ENCODE results near the gene LENG8. TPM values are rescaled to one million over a fixed set of nuclear protein-coding genes. Genes with fewer than 3 reads are reported as not detected.
"Not testable (repeated sequence)": the region's sequence is repeated elsewhere in the genome, so short reads cannot be mapped to it uniquely, and the experiment has no call there.

LENG8 gene
- total RNA-seq, 6 donors from 2014 or later: 72.2 to 1,027 (median 188) TPM

GRCh38 chr19:54440641-54441040, 8.4 kb upstream of the LENG8 start:
- Histone ChIP-seq H3K9me3 (no peaks in the 10 kb centered on the region), H3K4me3 (no peak overlapping the region), H3K27me3 (no peaks in the 10 kb centered on the region), H3K36me3 (peaks cover 0 to 34% (median 17%) of the 10 kb centered on the region in 4 donors), H3K27ac (no peak overlapping the region), H3K4me1 (peaks cover 0 to 8% (median 0%) of the 10 kb centered on the region in 4 donors)
- no peak for ATAC-seq (ENCODE audit: low FRiP score in 2 of 2)
- TF ChIP-seq CTCF (IDR thresholded peaks at IDR 0.05): no peak
- TF ChIP-seq POLR2AphosphoS5 (IDR thresholded peaks at IDR 0.05): no peak
- no peak for TF ChIP-seq POLR2A (IDR thresholded peaks at IDR 0.05)
- no peak for TF ChIP-seq EP300 (IDR thresholded peaks at IDR 0.05)
- WGBS, 2 donors: 93 to 94% methylated on average over 5 of the region's 5 CpGs
- no peak for DNase-seq

- ATAC-seq (ENCODE audit: low FRiP score in 2 of 2): no peak
- WGBS, 2 donors: 87 to 92% methylated on average over 7 of the region's 7 CpGs
Measured at GRCh38 chr19:54444737-54445136, 4.3 kb upstream of the LENG8 start.

GRCh38 chr19:54446349-54446748, 2.6 kb upstream of the LENG8 start:
- not testable (repeated sequence) for H3K4me3 ChIP-seq; H3K27me3 ChIP-seq; DNase-seq; H3K9me3 ChIP-seq; H3K27ac ChIP-seq; ATAC-seq (ENCODE audit: low FRiP score in 2 of 2)
- peaks cover 25 to 34% (median 28%) of the 10 kb centered on the region in 4 donors for H3K4me1 ChIP-seq
- peaks cover 0 to 39% (median 21%) of the 10 kb centered on the region in 4 donors for H3K36me3 ChIP-seq
- WGBS, 2 donors: 95 to 96% methylated on average over 13 to 15 of the region's 15 CpGs

More at GRCh38 chr19:54444737-54445136, 4.3 kb upstream of the LENG8 start:
- Histone ChIP-seq H3K9me3 (no peaks in the 10 kb centered on the region), H3K4me1 (peaks cover 11 to 19% (median 12%) of the 10 kb centered on the region in 4 donors), H3K27ac (no peak overlapping the region), H3K36me3 (peaks cover 0 to 36% (median 15%) of the 10 kb centered on the region in 4 donors), H3K27me3 (no peaks in the 10 kb centered on the region), H3K4me3 (no peak overlapping the region)
- DNase-seq: no peak
- TF ChIP-seq CTCF (IDR thresholded peaks at IDR 0.05) (no peak), EP300 (IDR thresholded peaks at IDR 0.05) (no peak)

GRCh38 chr19:54448040-54448773, 792 bp upstream of the LENG8 start:
- DNase-seq (peak in 1 of 2 donors; percentile 83), ATAC-seq (ENCODE audit: low FRiP score in 2 of 2) (peak; percentile 63 to 64)
- TF ChIP-seq CTCF (IDR thresholded peaks at IDR 0.05) (no peak), EP300 (IDR thresholded peaks at IDR 0.05) (no peak), POLR2A (IDR thresholded peaks at IDR 0.05) (no peak), POLR2AphosphoS5 (IDR thresholded peaks at IDR 0.05) (no peak)
- Histone ChIP-seq H3K4me1 (peaks cover 34 to 52% (median 37%) of the 10 kb centered on the region in 4 donors), H3K27ac (peak overlapping the region; percentile 96 to 99 (median 97)), H3K27me3 (no peaks in the 10 kb centered on the region), H3K9me3 (no peaks in the 10 kb centered on the region), H3K36me3 (peaks cover 18 to 48% (median 36%) of the 10 kb centered on the region in 4 donors), H3K4me3 (peak overlapping the region; percentile 78 to 100 (median 85))
- 1% methylated on average over 30 to 34 of the region's 34 CpGs for WGBS, 2 donors

- TF ChIP-seq EP300 (IDR thresholded peaks at IDR 0.05) (no peak), POLR2A (IDR thresholded peaks at IDR 0.05) (no peak), POLR2AphosphoS5 (IDR thresholded peaks at IDR 0.05) (no peak), CTCF (IDR thresholded peaks at IDR 0.05) (no peak)
- ATAC-seq (ENCODE audit: low FRiP score in 2 of 2) (no peak), DNase-seq (no peak)
- 0% methylated on average over 19 to 21 of the region's 21 CpGs for WGBS, 2 donors
- peak overlapping the region; percentile 96 to 99 (median 97) for H3K27ac ChIP-seq
- peaks cover 32 to 52% (median 46%) of the 10 kb centered on the region in 4 donors for H3K36me3 ChIP-seq
- H3K4me3 ChIP-seq: peak overlapping the region; percentile 78 to 100 (median 86)
- no peaks in the 10 kb centered on the region for H3K27me3 ChIP-seq
- no peaks in the 10 kb centered on the region for H3K9me3 ChIP-seq
- H3K4me1 ChIP-seq: peaks cover 34 to 52% (median 37%) of the 10 kb centered on the region in 4 donors
Measured at GRCh38 chr19:54449701-54450069, 686 bp downstream of the LENG8 start.

All from upper lobe of left lung (tissue), 6 donors.